ENCODE data around the gene LUZP2. TPM values are rescaled to one million over a fixed set of nuclear protein-coding genes. Genes with fewer than 3 reads are reported as not detected.

LUZP2 gene
- total RNA-seq, 1 donor from 2014 or later = 0.03 TPM

DNA sequence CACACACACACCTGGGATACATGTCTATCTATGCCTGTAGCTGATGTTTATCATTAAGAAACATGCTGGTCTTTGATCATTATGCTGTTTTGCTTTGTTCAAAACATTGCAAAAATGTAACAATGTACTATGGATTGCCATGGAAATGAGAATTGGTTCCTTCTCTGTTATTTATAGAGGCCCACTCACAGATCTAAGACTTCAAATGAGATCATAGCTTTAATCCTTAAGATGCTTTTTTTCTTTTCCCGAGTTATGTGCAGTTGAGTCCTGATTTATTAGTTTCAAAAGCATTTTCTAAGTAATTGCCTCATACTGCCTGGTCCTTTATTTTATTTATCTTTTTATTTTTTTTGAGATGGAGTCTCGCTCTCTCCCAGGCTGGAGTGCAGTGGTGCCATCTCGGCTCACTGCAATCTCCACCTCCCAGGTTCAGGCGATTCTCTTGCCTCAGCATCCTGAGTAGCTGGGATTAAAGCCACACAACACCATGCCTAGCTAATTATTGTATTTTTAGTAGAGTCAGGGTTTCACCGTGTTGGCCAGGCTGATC lies 131.4 kb downstream of the LUZP2 start:
- no peak for DNase-seq (ENCODE audit: low read depth)

DNA sequence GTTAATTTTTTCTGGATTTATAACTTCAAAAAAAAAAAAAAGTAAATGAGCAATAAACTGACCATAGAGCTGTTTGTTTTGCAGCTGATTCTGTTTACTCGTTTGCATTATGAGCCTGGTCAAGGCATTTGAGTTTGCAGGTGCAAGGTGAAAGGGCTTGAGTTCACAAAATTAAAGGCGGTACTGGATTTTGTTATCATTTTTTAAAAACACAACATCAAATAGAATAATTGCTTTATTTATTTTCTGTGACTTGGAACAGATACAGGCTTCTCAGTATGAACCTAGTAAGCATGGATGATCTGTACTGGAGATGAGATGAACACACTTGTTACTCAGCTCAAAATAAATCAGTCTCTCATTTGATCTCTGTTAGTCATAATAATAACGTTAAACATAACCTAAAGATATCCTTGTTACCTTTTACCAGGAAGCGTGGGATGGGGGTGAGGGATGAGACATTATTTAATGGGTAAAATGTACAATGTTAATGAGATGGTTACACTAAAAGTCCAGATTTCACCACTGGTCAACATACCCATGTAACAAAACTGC lies 137.8 kb downstream of the LUZP2 start:
- DNase-seq (ENCODE audit: low read depth) = no peak

DNA sequence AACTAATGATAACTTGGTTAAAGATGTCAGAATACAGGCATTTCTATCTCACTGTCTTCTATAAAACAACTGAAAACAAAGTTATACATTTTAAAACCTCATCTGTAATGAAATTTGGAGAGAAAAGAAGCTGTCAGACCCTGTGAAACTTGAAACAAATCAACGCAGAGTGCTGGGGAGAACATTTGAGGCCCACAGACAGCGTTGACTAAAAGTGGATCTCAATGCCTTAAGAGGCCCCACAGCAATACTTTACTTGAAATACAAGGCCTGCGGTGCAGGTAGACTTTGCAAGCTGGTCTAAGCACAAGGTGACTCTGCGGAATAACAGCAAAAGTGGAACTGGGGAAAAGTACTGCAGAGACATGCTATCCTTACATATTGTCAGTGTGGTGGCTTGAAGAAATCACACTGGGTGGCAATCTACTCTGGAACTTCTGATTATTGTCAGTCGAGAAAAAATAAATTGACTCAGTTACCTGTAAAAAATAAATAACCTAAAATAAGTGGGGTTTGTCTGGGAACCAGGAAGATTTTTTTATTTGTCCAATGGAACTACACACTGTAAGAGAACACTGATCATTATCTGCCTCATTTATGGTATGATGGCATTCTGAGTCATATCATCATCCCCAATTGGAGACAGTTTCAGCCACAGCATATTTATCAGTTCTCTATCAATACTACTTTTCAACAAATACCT lies 138.9 kb downstream of the LUZP2 start:
- DNase-seq (ENCODE audit: low read depth) = no peak

DNA sequence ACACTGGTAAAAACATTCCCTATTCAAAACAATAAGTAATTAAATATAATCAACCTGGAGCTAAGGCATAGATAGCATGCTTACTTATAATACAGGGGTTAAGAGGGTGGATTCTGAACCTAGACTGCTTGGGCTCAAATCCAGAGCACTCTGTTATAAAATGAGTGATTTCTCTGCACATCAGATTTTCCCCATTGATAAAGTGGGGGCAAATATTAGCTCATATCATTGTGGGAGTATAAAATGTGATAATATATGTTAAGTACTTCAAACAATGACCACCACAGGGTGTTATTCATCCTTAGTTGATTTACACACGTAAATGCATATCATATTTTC lies 139.4 kb downstream of the LUZP2 start:
- DNase-seq (ENCODE audit: low read depth) = no peak

DNA sequence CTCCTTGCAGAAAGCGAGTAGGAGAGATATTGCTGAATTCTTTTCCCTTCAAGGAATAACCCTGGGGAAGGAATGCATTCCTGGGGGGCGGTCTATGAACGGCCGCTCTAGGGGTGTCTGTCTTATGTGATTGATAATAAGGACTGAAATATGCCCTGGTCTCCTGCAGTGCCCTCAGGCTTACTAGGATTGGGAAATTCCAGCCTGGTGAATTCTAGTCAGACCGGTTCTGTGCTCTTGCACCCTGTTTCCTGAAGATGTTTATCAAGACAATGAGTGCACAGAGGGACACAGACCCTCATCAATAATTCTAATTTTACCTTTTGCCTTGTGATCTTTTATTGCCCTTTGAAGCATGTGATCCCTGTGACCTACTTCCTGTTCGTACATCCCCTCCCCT lies 140.7 kb downstream of the LUZP2 start:
- no peak for DNase-seq (ENCODE audit: low read depth)

DNA sequence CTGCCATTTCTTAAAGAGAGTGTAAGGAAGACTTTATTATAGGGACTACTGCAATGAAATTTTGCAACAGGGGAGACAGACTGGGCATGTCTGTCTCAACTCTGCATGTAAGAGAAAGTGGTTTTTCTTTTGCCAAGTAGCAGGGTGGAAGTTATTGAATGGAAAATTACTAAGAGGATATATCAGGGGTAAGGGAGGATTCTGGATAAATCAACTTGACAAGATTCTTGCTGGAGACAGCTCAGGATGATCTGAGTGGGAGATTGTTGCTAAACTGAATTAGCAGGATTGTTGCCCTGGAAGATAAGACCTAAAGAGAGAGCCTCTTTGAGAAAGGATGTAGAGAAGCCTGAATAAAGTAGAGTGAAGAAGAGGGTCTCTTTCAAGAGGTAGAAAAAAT lies 145.8 kb downstream of the LUZP2 start:
- DNase-seq (ENCODE audit: low read depth) = no peak

DNA sequence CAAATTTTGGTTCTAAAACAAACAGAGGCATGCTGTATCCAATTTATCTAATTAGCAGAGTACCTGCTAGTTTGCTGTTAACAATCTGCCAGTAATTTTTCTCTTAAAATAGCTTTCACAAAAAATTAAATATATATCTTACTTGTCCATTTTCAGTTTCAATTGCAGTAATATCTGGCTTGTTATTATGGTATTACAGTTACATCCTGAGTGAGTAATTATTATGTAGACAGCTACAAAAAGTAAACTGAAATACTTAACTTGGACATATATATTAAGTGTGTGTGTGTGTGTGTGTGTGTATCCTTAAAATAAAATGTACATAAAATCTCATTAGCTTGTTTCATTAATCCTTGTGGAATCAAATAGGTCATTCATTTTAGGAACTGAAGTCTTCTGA lies 148.7 kb downstream of the LUZP2 start:
- DNase-seq (ENCODE audit: low read depth) = no peak

DNA sequence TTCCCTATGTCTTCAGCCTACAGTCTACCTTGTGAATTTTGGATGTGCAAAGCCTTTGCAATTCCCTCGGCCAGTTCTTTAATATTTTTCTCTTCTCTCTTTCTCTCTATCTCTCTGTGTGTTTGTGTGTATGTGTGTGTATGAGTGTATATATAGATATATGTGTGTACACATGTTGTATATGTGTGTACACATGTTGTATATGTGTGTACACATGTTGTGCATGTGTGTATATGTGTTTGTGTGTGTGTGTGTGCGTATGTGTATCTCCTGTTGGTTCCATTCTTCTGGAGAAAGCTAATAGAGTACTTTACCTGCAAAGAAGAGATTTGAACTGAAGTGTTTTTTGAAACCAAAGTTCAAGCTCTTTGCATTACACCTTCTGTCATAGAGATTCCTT lies 155.0 kb downstream of the LUZP2 start:
- no peak for DNase-seq (ENCODE audit: low read depth)

DNA sequence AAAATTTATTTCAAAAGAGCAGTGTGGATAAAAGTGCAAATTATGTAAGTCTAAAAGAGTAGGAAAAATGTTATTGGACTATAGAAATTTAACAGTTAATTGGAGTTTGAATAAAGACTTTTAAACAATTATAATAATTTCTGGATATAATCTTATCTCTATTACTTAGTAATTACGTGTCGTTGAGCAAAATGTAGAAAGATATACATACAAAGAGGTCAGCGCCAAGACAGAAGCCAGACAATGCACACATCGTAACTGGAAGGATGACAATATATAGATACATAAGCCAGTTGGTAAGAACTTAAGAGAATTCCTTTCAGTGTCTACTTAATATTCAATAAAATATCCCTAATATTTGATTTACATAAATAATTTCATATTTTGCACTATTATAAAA lies 157.0 kb downstream of the LUZP2 start:
- no peak for DNase-seq (ENCODE audit: low read depth)

DNA sequence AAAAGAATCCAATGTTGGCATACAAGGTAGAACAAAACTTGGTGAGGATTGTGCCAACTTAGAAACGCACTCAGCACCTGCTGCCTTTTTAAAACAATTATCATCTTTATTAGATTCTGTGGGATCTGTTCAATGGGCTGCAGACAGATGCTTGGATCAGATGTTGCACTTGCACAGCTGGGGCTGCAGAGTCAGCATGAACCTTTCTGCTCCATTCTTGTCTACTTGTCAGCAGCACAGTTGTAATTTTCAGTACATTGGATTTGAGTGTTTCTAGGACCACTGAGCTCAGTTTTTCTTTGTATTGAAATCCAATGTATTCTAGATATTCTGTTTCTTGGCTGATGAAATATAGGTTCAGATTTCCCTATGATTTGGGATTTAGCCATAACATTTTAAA lies 164.5 kb downstream of the LUZP2 start:
- DNase-seq (ENCODE audit: low read depth) = no peak

DNA sequence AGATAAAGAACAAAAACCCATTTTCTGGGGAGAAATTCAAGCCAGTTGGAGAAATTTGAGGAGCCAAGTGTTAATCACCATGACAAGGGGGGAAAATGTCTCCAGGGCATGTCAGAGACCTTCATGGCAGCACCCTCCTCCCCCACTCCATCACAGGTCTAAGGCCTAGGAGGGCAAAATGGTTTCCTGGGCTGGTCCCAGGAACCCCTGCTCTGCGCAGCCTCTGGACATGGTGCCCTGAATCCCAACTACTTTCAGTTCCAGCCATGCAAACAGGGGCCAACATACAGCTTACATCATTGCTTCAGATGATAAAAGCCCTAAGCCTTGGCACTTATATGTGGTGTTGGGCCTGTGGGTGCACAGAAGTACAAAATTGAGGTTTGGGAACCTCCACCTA lies 167.5 kb downstream of the LUZP2 start:
- no peak for DNase-seq (ENCODE audit: low read depth)

DNA sequence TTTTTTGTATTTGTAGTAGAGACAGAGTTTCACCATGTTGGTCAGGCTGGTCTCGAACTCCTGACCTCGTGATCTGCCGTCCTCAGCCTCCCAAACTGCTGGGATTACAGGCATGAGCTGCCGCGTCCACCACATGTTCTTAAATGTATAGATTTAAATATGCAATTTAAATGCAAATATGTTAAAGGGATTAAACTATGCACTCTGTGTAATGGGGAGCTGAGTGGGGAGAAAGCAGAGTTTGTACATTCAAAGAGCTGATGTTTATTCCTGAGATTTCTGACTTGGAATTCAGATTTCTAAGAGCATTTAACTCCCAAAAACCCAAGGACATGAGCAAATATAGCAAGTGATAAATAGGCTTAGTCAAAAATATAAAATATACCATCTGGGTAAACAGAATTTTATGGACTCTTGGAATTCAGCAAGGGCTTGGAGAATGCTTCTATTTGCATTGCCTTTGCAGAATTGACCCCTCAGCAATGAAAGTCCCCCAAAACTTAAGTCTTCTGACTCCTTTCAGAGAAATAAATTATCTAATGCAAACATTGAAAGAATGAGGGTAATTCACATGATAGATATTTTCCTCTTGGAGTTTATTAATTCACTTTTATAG lies 170.6 kb downstream of the LUZP2 start:
- no peak for DNase-seq (ENCODE audit: low read depth)

DNA sequence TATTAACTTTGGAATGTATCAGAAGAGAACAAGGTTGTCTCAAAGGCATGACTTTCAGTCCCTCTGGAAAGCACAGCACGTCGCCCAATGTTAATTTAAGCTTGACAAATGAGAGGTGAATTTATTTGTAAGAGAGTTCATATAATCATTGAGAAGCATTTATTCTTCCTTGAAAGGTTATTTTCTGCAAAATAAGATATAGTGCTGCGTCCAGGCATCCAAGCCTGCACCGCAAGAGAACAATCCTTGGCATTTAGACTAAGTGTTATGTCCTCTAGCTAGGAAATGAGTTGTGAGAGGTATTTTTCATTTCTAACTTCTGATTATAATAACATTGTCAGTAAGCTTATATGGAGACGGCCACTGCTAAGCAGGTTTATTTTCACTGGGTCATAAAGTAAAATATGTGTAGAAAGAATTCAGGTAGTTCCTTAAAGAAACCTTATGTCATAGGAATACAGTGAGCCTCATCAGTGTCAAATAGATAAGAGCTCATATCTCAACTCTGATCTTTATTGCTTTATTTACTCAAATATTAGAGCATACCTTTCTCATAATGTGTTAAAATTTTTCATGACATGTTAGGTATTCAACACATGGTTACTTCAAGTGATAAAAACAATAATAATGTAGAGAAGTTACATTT lies 182.0 kb downstream of the LUZP2 start:
- no peak for DNase-seq (ENCODE audit: low read depth)

DNA sequence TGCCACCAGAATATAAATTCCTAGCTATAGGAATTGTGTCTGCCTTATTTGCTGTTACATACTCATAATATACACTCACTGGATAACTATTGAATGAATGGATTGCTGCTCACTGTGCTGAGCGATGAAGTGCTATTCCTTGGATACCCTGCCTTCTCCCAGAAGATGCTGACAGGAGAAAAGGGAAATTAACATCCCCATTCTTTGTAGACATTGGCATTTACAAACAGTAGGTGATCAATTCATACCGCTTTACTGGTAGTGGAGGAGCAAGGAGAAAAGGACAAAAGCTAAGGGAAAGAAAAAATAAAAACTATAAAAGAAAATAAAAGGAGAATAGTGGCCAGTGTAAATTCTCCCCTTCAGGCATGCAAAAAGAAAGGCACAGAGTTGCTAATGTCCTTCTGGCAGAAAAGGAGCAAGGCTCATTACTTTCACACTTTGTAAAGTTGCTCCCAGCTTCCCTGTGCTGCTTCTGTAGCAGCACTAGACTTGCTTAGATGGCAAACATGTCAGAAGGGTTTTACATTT lies 183.0 kb downstream of the LUZP2 start:
- DNase-seq (ENCODE audit: low read depth) = no peak

DNA sequence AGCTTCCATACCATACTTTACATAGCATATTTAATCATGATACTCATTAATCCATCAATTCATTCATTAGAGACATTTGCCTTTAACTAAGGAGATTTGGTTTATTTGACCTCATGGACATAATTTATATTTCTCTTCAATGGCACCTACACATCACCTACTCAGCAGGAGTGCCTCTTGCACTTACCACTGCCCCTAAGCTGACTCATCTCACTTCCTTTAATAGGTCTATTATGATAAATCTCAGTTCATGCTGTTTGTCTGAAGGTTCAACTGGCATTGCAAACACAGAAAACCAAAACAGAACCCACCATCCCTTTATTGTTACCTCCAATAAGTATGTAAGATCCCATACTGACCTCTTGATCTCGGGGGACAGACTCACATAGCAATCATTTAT lies 186.7 kb downstream of the LUZP2 start:
- DNase-seq (ENCODE audit: low read depth) = no peak

DNA sequence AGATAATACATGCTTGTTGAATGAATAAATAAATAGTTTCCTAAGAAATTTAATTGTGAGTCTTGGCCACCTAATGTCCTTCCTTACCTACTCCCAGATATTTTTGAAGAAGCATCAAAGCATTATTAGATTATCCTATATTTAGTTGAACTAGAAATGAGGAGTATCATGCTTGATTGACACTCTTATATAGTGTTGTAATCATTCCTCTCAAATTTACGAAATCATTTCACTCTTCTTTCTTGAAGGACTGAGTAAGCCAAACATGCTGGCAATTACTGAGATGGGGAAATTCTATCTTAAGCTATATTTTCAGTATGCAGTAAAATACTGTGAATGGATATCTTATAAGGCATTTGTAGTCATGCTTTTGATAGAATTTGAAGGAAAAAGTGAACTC lies 189.0 kb downstream of the LUZP2 start:
- no peak for DNase-seq (ENCODE audit: low read depth)

DNA sequence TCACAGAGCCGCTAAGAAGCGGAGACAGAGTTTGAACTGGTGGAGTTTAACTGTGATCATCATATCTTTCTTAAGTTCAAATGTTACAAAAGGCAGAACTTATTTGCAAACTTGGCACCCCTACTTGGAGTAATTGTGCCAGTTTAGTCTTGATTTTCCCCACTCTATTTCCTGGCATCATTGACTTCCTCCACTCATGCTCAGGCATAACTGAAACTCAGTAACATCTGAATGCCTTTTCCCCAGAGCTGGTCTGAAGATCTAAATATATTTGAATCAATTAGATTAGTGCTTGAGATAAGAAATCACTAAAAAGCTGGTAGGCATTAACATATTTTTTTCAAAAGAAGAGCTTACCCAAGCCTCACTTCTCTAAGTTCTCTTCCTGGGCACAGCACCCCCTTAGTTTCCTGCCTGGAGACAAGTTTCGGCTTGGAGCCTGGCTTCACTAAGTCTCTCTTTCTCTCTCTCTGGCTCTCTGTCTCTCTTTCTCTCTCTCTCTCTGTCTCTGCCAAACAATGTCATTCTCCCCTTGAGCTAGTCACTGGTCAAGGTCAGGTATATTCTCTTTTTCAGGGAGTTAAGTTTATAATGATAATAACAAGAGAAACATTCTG lies 190.8 kb downstream of the LUZP2 start:
- no peak for DNase-seq (ENCODE audit: low read depth)

DNA sequence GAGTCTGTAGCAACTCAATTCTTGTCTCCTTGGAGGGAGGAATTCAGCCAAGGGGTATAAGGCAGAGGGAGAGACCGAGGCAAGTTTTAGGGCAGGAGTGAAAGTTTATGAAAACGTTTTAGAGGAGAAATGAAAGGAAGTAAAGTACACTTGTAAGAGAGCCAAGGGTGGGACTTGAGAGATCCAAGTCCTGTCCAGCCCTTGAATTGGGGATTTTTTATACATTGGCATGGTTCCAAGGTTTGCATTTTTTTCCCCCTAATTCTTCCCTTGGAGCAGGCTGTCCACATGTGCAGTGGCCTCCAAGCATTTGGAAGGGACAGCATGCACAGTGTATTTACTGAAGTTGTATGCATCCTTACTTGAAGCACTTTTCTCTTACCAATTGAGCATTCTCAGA lies 192.1 kb downstream of the LUZP2 start:
- no peak for DNase-seq (ENCODE audit: low read depth)

DNA sequence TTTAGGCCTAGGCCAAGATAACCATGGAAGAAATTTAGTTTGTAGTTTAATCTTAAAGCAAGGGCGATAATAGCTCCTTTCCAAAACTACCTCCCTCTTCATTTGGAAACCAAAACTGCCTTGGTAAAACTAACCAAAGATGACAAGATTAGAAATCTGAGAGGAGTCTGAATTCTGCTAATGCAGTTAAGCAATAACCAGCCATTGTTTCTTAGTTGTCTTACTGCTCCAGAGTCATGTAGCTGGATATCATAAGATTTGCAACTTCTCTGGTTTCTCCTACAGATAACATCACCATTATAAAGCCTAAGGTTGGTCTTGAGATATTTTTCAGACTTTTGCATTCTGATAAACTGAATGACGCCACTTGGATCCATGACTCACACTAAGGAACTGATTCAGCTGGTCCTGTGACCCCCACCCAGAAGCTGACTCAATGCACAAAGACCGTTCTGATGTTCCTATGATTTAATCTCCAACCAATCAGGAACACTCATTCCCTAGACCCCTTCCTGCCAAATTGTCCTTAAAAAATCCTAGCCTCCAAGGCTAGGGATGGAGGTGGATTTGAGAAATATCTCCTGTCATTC lies 200.8 kb downstream of the LUZP2 start:
- DNase-seq (ENCODE audit: low read depth) = no peak

DNA sequence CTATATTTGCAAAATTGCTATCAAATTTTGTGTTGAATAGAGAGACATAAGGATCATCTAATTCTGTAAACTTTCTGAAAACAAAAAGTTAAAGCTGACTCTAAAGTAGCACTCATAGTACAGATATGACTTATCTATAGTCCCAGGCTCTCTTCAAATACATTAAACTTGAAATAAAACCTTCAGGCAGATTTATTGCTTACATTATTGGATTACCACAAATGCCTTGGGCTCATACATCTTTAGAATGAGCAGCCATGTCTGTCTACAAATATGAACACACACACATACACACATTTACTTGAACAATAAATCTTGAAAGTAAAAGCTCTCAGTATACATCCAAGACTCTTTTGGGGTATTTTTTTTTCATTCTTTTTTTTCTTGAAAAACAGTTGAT lies 207.9 kb downstream of the LUZP2 start:
- no peak for DNase-seq (ENCODE audit: low read depth)

DNA sequence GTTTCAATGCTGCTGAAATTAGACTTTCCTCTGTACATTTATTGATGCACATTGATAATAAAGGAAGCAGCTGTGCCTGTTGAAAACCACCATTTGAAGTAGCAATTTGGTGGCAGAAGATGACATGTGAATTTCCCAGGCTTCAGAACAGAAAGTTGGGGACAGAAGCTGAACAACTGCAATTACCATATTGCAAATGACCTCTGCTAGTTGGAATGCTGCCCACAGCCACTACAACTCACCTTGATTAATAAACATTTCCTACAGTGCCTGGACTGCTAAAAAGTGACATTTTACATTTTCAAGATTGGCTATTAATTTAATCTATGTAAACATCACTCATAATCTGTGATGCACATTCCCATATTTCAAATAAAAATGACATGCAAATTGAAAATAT lies 208.6 kb downstream of the LUZP2 start:
- no peak for DNase-seq (ENCODE audit: low read depth)
